ENCODE measurements around the gene VAV1. TPM values are rescaled to one million over a fixed set of nuclear protein-coding genes. Genes with fewer than 3 reads are reported as not detected.

The VAV1 gene
- total RNA-seq, 1 donor from 2014 or later: not detected

DNA sequence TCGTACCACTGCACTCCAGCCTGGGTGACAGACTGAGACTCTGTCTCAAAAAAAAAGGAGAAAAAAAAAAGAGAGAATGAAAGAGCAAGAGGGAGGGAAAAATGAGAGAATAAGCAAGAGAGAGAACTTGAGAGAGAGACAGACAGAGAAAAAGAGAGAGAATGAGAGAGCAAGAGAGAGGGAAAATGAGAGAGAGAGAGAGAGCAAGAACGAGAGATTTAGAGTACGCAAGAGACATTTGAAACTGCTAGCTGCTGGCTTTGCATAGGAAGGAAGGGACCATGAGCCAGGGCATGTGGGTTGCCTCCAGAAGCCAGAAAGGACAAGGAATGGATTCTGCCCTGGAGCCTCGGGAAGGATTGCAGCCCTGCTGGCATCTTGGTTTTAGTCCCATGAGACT, 105.3 kb downstream of the VAV1 start:
- TF ChIP-seq, protein P1, sequence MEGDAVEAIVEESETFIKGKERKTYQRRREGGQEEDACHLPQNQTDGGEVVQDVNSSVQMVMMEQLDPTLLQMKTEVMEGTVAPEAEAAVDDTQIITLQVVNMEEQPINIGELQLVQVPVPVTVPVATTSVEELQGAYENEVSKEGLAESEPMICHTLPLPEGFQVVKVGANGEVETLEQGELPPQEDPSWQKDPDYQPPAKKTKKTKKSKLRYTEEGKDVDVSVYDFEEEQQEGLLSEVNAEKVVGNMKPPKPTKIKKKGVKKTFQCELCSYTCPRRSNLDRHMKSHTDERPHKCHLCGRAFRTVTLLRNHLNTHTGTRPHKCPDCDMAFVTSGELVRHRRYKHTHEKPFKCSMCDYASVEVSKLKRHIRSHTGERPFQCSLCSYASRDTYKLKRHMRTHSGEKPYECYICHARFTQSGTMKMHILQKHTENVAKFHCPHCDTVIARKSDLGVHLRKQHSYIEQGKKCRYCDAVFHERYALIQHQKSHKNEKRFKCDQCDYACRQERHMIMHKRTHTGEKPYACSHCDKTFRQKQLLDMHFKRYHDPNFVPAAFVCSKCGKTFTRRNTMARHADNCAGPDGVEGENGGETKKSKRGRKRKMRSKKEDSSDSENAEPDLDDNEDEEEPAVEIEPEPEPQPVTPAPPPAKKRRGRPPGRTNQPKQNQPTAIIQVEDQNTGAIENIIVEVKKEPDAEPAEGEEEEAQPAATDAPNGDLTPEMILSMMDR (IDR thresholded peaks at IDR 0.05; ENCODE audit: unreplicated experiment): no peak
- no peak for DNase-seq (ENCODE audit: low spot score, unreplicated experiment)
- Mint-ChIP-seq H3K27ac (no peak overlapping the region), H3K4me1 (ENCODE audit: low read depth) (no peaks in the 10 kb centered on the region), H3K9me3 (ENCODE audit: low read depth) (peaks cover 52% of the 10 kb centered on the region), H3K27me3 (no peaks in the 10 kb centered on the region), H3K4me3 (ENCODE audit: low read depth) (no peak overlapping the region), H3K36me3 (ENCODE audit: insufficient read depth) (peaks cover 3% of the 10 kb centered on the region)

DNA sequence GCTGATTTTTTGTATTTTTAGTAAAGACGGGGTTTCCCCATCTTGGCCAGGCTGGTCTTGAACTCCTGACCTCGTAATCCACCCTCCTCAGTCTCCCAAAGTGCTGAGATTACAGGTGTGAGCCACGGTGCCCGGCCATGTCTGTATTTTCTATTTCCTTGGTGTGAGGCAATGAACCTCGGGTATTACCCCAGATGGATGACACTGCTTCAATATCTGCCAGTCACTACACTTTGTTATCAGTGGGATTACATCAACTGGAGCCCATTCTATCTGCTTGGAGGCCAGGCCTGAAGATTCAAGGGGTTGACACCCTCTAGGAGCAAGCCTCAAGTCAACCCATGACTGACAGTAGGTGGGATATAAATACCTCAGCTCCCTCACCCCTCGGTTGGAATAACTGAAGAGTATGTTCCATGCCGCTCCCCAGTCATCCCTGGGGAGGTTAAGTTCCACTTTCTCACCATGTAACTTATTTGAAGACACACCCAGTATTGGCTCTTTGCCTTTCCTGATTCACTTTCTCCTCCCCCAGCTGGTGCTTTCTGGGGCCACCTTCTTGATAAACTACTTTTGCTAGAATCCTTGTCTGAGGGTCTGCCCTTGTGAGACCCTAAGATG, 113.9 kb downstream of the VAV1 start:
- no peaks in the 10 kb centered on the region for H3K4me1 Mint-ChIP-seq (ENCODE audit: low read depth)
- no peak for DNase-seq (ENCODE audit: low spot score, unreplicated experiment)
- no peak overlapping the region for H3K4me3 Mint-ChIP-seq (ENCODE audit: low read depth)
- no peaks in the 10 kb centered on the region for H3K27me3 Mint-ChIP-seq
- H3K27ac Mint-ChIP-seq: no peak overlapping the region
- H3K36me3 Mint-ChIP-seq (ENCODE audit: insufficient read depth): peaks cover 1% of the 10 kb centered on the region
- TF ChIP-seq, protein P1 (IDR thresholded peaks at IDR 0.05; ENCODE audit: unreplicated experiment): no peak
- H3K9me3 Mint-ChIP-seq (ENCODE audit: low read depth): peaks cover 33% of the 10 kb centered on the region

DNA sequence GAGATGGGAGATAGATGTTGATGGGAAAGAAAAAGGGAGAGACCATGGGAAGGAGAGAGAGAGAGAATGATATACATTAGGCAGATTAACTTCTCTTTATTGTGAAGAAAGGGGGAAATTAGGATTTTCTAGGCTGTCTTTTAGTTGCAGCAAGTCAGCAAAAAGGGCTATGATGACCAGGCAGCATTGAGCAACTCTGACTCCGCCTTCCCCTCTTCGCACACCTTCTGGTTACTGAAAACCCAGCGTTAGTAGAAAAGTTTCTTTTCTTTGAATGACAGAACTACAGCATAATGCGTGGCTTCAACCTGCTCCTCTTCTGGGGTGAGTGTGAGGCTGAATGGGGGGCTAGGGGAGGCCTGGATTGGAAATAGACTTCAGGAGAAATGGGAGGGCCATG, 114.8 kb downstream of the VAV1 start, which contains the start of gene ADGRE1:
Gene ADGRE1, plus strand, starts transcription at position 264 of the 400 bp plus-strand sequence. Its CDS starts 30 bp downstream, at position 294.
- peaks cover 37% of the 10 kb centered on the region for H3K9me3 Mint-ChIP-seq (ENCODE audit: low read depth)
- no peak within 1 kb of the TSS for H3K27ac Mint-ChIP-seq
- TF ChIP-seq, protein P1 (IDR thresholded peaks at IDR 0.05; ENCODE audit: unreplicated experiment): no peak
- H3K4me3 Mint-ChIP-seq (ENCODE audit: low read depth): no peak within 1 kb of the TSS
- no peak for DNase-seq (ENCODE audit: low spot score, unreplicated experiment)
- H3K4me1 Mint-ChIP-seq (ENCODE audit: low read depth): no peaks in the 10 kb centered on the region
- H3K27me3 Mint-ChIP-seq: no peaks in the 10 kb centered on the region
- peaks cover 1% of the 10 kb centered on the region for H3K36me3 Mint-ChIP-seq (ENCODE audit: insufficient read depth)

DNA sequence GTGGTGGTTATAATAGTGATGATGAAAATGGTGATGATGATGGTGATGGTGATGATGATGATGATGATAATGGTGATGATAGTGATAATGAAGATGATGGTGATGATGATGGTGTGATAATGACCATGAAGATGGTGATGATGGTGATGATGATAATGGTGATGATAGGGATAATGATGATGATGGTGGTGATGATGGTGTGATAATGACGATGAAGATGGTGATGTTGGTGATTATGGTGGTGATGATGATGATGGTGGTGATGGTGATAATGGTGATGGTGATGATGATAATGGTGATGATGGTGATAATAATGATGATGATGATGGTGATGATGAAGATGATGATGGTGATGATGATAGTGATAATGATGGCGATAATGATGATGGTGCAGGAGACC, 116.5 kb downstream of the VAV1 start:
- Mint-ChIP-seq H3K36me3 (ENCODE audit: insufficient read depth) (peaks cover 1% of the 10 kb centered on the region), H3K27me3 (no peaks in the 10 kb centered on the region), H3K4me1 (ENCODE audit: low read depth) (no peaks in the 10 kb centered on the region), H3K9me3 (ENCODE audit: low read depth) (peaks cover 51% of the 10 kb centered on the region), H3K4me3 (ENCODE audit: low read depth) (no peak overlapping the region), H3K27ac (no peak overlapping the region)
- TF ChIP-seq, protein P1 (IDR thresholded peaks at IDR 0.05; ENCODE audit: unreplicated experiment): no peak
- DNase-seq (ENCODE audit: low spot score, unreplicated experiment): no peak

DNA sequence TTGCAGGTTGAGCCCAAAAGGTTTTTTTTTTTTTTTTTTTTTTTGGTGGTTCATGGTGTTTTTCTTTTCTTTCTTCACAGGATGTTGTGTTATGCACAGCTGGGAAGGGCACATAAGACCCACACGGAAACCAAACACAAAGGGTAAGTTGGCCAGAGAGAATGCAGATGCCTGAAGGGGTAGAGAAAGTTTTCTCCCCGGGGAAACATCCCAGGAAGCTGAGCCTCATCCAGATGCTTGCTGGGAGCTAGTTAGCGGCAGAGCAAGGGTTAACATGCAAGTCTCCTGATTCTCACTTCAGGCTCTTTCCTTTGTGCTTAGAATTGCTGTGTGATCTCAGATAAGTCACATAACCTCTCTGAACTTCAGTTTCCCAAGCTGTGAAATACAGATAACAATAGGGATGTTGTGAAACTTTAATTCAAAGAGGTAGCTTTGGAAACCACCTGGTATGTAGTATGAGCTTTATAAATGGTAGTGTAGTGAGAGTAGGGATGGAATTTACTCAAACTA, 117.9 kb downstream of the VAV1 start:
- Mint-ChIP-seq H3K27ac (no peak overlapping the region), H3K9me3 (ENCODE audit: low read depth) (peaks cover 63% of the 10 kb centered on the region), H3K4me3 (ENCODE audit: low read depth) (no peak overlapping the region), H3K27me3 (no peaks in the 10 kb centered on the region), H3K36me3 (ENCODE audit: insufficient read depth) (peaks cover 1% of the 10 kb centered on the region), H3K4me1 (ENCODE audit: low read depth) (no peaks in the 10 kb centered on the region)
- TF ChIP-seq, protein P1 (IDR thresholded peaks at IDR 0.05; ENCODE audit: unreplicated experiment): no peak
- no peak for DNase-seq (ENCODE audit: low spot score, unreplicated experiment)

All from progenitor cell of endocrine pancreas (in vitro differentiated cells).